Gastroesophageal sphincter (tissue), 4 donors: ENCODE results near the gene DPP6. TPM values are rescaled to one million over a fixed set of nuclear protein-coding genes. Genes with fewer than 3 reads are reported as not detected.

ENCODE experiments used
- ATAC-seq: fragments of 150-250 bp; one replicate; pipeline ENCODE4 v1.9.1; 2016; ENCODE audit warnings: mild to moderate bottlenecking, moderate library complexity
- H3K27ac ChIP-seq, 4 donors: fragments of 200-600 bp; sonication (generic) in 3 of 4; 1 replicate in 3 of 4; 2 replicates in 1 of 4; pipeline ENCODE4 v1.5.1; 2016 to 2019
- H3K27me3 ChIP-seq: fragments of 200-600 bp; sonication (generic); one replicate; pipeline ENCODE4 v1.5.1; 2019
- H3K36me3 ChIP-seq, 2 donors: fragments of 200-600 bp; sonication (generic); one replicate each; pipeline ENCODE4 v1.5.1; 2019; ENCODE audit warnings: control low read depth in 1 of 2
- H3K4me1 ChIP-seq, 3 donors: fragments of 200-600 bp; sonication (generic); 1 replicate in 2 of 3; 2 replicates in 1 of 3; pipeline ENCODE4 v1.5.1; 2016 to 2019; ENCODE audit warnings: control low read depth in 2 of 3
- H3K4me3 ChIP-seq, 2 donors: fragments of 200-600 bp; sonication (generic); one replicate each; pipeline ENCODE4 v1.5.1; 2019; ENCODE audit warnings: mild to moderate bottlenecking in 1 of 2, moderate library complexity in 1 of 2
- H3K9me3 ChIP-seq, 3 donors: fragments of 200-600 bp; sonication (generic); one replicate each; pipeline ENCODE4 v1.5.1; 2017 to 2019; ENCODE audit warnings: control low read depth in 2 of 3
- CTCF ChIP-seq, 4 experiments: fragments of 200-600 bp in 2 of 4; fragments of 450-650 bp in 2 of 4; sonication (generic) in 1 of 4; IDR thresholded peaks; one replicate each; pipeline ENCODE4 v1.5.1; 2017 to 2019; ENCODE audit warnings: antibody characterized with exemption in 4 of 4, mild to moderate bottlenecking in 2 of 4, moderate library complexity in 2 of 4
- EP300 ChIP-seq: sonication (generic); formaldehyde crosslinking; IDR thresholded peaks from one replicate; pipeline ENCODE4 v1.6.1; 2017; ENCODE audit warnings: antibody characterized with exemption, mild to moderate bottlenecking
- POLR2A ChIP-seq, 2 donors: fragments of 450-650 bp; IDR thresholded peaks; one replicate each; pipeline ENCODE4 v1.6.1; 2017; ENCODE audit warnings: antibody characterized with exemption in 2 of 2, mild to moderate bottlenecking in 2 of 2, moderate library complexity in 1 of 2
- POLR2AphosphoS5 ChIP-seq: sonication (generic); formaldehyde crosslinking; IDR thresholded peaks from one replicate; pipeline ENCODE4 v1.6.1; 2017; ENCODE audit warnings: antibody characterized with exemption
- WGBS, 2 donors: methylation state at CpG; one replicate each; pipeline ENCODE4 v1.1.5; 2018; ENCODE audit warnings: low coverage in 1 of 2; 5-methylcytosine and 5-hydroxymethylcytosine counted together
- total RNA-seq, 4 donors: library from RNA; depleted of rRNA; stranded (reverse); fragments of >200 nt; gene quantifications; one replicate each; pipeline ENCODE4 v1.1.0, GENCODE V29; 2016

DPP6 gene
- total RNA-seq, 4 donors from 2014 or later: 14.3 to 40.0 (median 23.1) TPM

GRCh38 chr7:154450451-154450850, 398.3 kb downstream of the DPP6 start:
- 68 to 84% methylated on average over 5 to 6 of the region's 6 CpGs for WGBS, 2 donors
- Histone ChIP-seq H3K27ac (no peak overlapping the region), H3K4me1 (no peaks in the 10 kb centered on the region), H3K27me3 (no peaks in the 10 kb centered on the region), H3K36me3 (no peaks in the 10 kb centered on the region), H3K9me3 (peaks cover 0 to 6% (median 0%) of the 10 kb centered on the region in 3 donors), H3K4me3 (no peak overlapping the region)
- TF ChIP-seq EP300 (no peak), CTCF (IDR thresholded peaks at IDR 0.05) (no peak), POLR2A (IDR thresholded peaks at IDR 0.05) (no peak), POLR2AphosphoS5 (no peak)
- ATAC-seq: no peak

GRCh38 chr7:154451480-154452457, 399.6 kb downstream of the DPP6 start:
- Histone ChIP-seq H3K27ac (no peak overlapping the region), H3K4me1 (no peaks in the 10 kb centered on the region), H3K36me3 (no peaks in the 10 kb centered on the region), H3K9me3 (peaks cover 0 to 6% (median 0%) of the 10 kb centered on the region in 3 donors), H3K27me3 (no peaks in the 10 kb centered on the region), H3K4me3 (no peak overlapping the region)
- ATAC-seq: no peak
- TF ChIP-seq POLR2AphosphoS5 (no peak), POLR2A (IDR thresholded peaks at IDR 0.05) (no peak), CTCF (IDR thresholded peaks at IDR 0.05) (no peak), EP300 (no peak)
- WGBS, 2 donors: 69 to 80% methylated on average over 8 to 9 of the region's 15 CpGs

- WGBS, 2 donors: 94% methylated on average over 3 of the region's 5 CpGs; no CpG with 5 or more reads in 1 of the 2 donors
- Histone ChIP-seq H3K9me3 (peaks cover 0 to 12% (median 0%) of the 10 kb centered on the region in 3 donors), H3K4me1 (no peaks in the 10 kb centered on the region), H3K36me3 (no peaks in the 10 kb centered on the region), H3K27ac (no peak overlapping the region), H3K4me3 (no peak overlapping the region), H3K27me3 (no peaks in the 10 kb centered on the region)
- ATAC-seq: no peak
- no peak for TF ChIP-seq POLR2A (IDR thresholded peaks at IDR 0.05)
- no peak for TF ChIP-seq EP300
- TF ChIP-seq CTCF (IDR thresholded peaks at IDR 0.05): no peak
- no peak for TF ChIP-seq POLR2AphosphoS5
Observed at GRCh38 chr7:154463794-154464193, 411.6 kb downstream of the DPP6 start.

GRCh38 chr7:154469652-154470051, 417.5 kb downstream of the DPP6 start:
- H3K27me3 ChIP-seq: no peaks in the 10 kb centered on the region
- no peak for ATAC-seq
- 70 to 80% methylated on average over 5 of the region's 5 CpGs for WGBS, 2 donors

GRCh38 chr7:154472343-154472742, 420.1 kb downstream of the DPP6 start:
- H3K27me3 ChIP-seq: no peaks in the 10 kb centered on the region
- ATAC-seq: no peak
- 25 to 43% methylated on average over 2 of the region's 2 CpGs for WGBS, 2 donors
- peaks cover 0 to 8% of the 10 kb centered on the region in 2 donors for H3K36me3 ChIP-seq
- no peaks in the 10 kb centered on the region for H3K4me1 ChIP-seq
- TF ChIP-seq EP300 (no peak), CTCF (IDR thresholded peaks at IDR 0.05) (no peak), POLR2AphosphoS5 (no peak), POLR2A (IDR thresholded peaks at IDR 0.05) (no peak)
- no peaks in the 10 kb centered on the region for H3K9me3 ChIP-seq
- no peak overlapping the region for H3K27ac ChIP-seq
- H3K4me3 ChIP-seq: no peak overlapping the region

More at GRCh38 chr7:154469652-154470051, 417.5 kb downstream of the DPP6 start:
- Histone ChIP-seq H3K36me3 (no peaks in the 10 kb centered on the region), H3K27ac (no peak overlapping the region), H3K4me3 (no peak overlapping the region), H3K9me3 (peaks cover 0 to 7% (median 0%) of the 10 kb centered on the region in 3 donors), H3K4me1 (no peaks in the 10 kb centered on the region)
- no peak for TF ChIP-seq POLR2A (IDR thresholded peaks at IDR 0.05)
